Fibroblast of villous mesenchyme (primary cell): Measurements from ENCODE around the gene ZNF219. TPM values are rescaled to one million over a fixed set of nuclear protein-coding genes. Genes with fewer than 3 reads are reported as not detected.
A peak's percentile ranks its signal among the peaks of the same experiment; 100 is the strongest.

Experiments
- DNase-seq: peaks from one replicate; pipeline ENCODE4 v3.0.0-alpha.2; 2010; ENCODE audit warnings: low read depth
- H3K4me3 ChIP-seq: 2 replicates; pipeline ENCODE4 v1.5.1; 2011; ENCODE audit warnings: low read depth, mild to moderate bottlenecking, low read length
- total RNA-seq: library from RNA; depleted of rRNA; stranded (reverse); fragments of >200 nt; gene quantifications from 2 replicates; pipeline ENCODE4 v1.2.3, GENCODE V29; 2012
- TF ChIP-seq, protein P1 (sequence below): IDR thresholded peaks from 2 replicates; pipeline ENCODE4 v1.5.1; 2012; ENCODE audit warnings: low read depth, mild to moderate bottlenecking, low read length; ENCODE audit not compliant: insufficient read depth

Gene ZNF219
- total RNA-seq, 1 donor, result 1.7 TPM

DNA sequence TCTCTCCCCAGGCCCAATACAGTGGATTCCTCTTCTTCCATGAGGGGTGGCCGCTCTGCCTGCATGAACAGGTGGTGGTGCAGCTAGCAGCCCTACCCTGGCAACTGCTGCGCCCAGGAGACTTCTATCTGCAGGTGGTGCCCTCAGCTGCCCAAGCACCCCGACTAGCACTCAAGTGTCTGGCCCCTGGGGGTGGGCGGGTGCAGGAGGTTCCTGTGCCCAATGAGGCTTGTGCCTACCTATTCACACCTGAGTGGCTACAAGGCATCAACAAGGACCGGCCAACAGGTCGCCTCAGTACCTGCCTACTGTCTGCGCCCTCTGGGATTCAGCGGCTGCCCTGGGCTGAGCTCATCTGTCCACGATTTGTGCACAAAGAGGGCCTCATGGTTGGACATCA, 24.5 kb downstream of the ZNF219 start:
- DNase-seq, result no peak
- H3K4me3 ChIP-seq, result no peak overlapping the region
- TF ChIP-seq, protein P1, sequence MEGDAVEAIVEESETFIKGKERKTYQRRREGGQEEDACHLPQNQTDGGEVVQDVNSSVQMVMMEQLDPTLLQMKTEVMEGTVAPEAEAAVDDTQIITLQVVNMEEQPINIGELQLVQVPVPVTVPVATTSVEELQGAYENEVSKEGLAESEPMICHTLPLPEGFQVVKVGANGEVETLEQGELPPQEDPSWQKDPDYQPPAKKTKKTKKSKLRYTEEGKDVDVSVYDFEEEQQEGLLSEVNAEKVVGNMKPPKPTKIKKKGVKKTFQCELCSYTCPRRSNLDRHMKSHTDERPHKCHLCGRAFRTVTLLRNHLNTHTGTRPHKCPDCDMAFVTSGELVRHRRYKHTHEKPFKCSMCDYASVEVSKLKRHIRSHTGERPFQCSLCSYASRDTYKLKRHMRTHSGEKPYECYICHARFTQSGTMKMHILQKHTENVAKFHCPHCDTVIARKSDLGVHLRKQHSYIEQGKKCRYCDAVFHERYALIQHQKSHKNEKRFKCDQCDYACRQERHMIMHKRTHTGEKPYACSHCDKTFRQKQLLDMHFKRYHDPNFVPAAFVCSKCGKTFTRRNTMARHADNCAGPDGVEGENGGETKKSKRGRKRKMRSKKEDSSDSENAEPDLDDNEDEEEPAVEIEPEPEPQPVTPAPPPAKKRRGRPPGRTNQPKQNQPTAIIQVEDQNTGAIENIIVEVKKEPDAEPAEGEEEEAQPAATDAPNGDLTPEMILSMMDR, result no peak

DNA sequence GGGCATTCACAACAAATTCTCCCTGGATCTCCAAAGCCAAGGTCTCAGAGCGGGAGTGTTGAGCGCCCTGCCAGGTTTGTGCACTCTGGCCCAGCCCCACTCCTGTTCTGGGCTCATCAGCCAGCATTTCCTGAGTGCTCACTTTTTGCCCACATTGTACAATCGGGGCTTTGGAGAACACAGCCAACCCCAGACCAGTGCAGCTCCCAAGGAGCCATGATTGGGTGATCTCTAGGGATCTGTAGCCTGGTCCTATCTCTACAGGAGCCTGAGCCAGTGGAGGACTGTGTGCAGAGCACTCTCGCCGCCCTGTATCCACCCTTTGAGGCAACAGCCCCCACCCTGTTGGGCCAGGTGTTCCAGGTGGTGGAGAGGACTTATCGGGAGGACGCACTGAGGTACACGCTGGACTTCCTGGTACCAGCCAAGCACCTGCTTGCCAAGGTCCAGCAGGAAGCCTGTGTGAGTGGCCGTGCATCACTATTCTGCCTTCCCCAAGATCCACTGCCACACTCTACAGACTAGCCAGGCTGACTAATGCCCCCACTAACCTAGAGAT, 25.6 kb downstream of the ZNF219 start:
- no peak overlapping the region for H3K4me3 ChIP-seq
- TF ChIP-seq, protein P1, result no peak
- no peak for DNase-seq

DNA sequence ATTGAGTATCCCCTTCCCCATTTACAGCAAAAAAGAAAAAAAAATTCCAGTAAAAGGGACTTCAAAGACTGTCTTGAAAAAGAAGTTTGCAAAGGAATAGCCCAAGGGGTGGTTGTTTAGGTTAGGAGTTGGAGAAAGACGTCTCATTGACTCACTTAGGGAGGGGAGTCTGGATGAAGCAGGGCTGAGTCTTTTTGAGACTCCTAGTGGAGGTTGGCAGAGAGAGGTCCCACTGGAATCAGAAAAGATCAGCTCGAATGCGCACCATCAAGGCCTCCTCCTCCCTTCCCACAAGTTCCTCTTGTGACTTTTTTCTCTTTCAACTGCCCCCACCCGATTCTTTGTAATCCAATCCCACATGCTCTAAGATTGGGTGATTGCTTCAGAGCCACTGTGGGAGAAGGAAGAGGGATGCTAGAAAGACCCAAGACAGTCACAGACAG, 26.4 kb downstream of the ZNF219 start:
- DNase-seq, result peak; percentile 66
- TF ChIP-seq, protein P1, result peak; percentile 4
- H3K4me3 ChIP-seq, result peak overlapping the region; percentile 83

DNA sequence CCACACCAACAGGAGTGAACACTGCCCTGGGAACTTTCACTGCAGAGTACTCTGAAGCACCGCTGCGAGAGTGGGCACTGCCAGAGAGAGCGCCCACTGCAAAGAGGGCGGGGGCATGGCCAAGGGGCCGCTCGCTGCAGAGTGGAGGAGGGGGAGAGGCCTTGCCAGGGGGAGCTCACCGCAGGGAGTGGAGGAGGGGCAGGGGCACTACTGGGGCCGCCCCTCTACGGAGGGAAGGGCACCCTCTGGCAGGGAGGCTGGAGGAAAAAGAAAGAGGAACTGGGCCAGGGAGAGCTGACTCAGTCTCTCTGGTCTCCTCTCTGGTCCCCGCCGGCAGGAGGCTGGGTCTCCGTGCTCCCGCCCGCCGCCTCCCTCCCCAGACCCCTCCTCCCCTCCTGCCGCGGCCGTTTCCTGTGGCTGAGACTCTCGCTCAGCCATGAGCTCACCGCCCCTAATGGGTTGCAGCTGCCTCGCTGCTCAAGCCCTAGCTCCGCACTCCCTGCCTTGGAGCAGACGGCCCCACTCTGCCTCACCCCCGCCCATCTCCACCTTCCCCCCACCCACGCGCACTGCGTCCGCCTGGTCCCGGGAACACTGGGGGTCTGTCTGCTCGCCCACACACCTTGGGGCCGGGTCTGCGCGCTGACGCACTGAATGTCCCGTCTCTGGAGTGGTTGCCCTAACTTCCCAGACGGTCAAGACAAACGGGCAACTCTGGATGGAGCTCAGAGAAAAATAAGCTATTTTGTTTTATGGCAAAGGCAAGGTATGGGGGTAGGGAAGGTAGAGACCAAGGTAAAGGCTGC, 27.0 kb downstream of the ZNF219 start:
- TF ChIP-seq, protein P1, result no peak
- DNase-seq, result peak; percentile 90
- peak overlapping the region; percentile 83 for H3K4me3 ChIP-seq

DNA sequence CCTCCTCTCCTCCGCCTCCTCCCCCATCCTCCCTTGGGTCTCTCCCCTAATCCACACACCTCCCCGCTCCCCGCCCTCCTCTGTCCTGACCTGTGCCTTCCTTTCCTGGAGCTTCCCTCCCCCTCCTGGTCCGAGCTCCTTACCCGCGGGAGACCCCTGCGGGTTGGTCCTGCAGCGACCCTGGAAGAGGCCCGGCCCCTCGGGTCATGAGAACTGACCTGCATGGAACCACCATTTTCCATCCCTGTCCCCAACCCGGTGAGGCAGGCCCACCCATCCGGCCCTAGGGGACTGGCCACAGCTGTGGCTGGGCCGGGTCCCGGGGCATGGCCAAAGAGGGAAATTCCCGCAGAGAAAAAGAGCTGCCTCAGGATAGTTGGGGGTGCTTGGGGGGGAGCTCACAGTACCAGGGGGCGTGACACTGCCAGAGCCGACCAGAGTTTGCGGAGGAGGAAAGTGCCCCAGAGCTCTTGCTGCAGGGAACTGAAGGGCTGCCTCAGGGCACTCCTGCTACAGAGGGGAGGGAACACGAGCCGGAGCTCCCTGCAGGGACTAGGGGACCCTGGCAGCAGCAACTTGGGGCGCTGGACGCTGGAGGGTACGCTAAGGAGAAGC, 27.7 kb downstream of the ZNF219 start:
- peak; percentile 37 for DNase-seq
- peak overlapping the region; percentile 83 for H3K4me3 ChIP-seq
- TF ChIP-seq, protein P1, result no peak

DNA sequence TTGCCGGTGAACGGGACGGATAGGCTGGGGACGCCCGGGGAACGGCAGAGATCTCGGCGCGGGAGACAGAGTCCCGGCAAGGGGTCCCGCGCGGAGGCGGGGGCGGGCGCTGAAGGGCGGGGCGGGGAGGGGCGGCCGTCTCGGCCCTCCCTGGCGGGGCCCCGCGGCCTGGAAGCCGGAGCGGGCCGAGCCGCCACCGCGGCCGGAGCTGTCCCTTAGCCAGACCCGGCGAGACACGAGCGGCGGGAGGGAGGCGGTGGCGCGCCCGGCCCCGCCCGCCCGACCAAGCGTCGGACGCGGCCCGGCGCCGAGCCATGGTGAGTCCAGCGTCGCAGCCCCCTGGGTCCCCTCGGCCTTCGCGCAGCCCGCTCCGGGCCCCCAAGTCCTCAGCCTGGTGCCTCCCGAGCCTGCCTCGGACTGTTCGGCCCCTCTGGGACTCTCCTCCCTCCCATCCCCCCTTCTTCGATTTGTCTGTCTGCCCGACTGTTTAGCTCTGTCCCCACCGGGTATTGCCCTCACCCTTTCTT, 28.3 kb downstream of the ZNF219 start, which contains the start of gene ARHGEF40:
Gene ARHGEF40, plus strand, starts transcription at position 222 of the 527 bp plus-strand sequence. Its CDS starts 93 bp downstream, at position 315.
- TF ChIP-seq, protein P1, result no peak
- peak; percentile 35 for DNase-seq
- H3K4me3 ChIP-seq, result peak within 1 kb of the TSS; percentile 83
